GM21619 (cell line): ENCODE measurements around the gene E2F6.

Experiments
- ATAC-seq: cut with Tn5 transposase; IDR thresholded peaks from one replicate; pipeline ENCODE4 v1.9.1; 2021; ENCODE audit not compliant: unreplicated experiment

Gene E2F6

GRCh38 chr2:11465485-11466306 lies at the start of gene E2F6:
Gene E2F6, minus strand, starts transcription at chr2:11466161. Its CDS starts 282 bp downstream, at chr2:11465879.
- ATAC-seq, result peak; percentile 55

DNA sequence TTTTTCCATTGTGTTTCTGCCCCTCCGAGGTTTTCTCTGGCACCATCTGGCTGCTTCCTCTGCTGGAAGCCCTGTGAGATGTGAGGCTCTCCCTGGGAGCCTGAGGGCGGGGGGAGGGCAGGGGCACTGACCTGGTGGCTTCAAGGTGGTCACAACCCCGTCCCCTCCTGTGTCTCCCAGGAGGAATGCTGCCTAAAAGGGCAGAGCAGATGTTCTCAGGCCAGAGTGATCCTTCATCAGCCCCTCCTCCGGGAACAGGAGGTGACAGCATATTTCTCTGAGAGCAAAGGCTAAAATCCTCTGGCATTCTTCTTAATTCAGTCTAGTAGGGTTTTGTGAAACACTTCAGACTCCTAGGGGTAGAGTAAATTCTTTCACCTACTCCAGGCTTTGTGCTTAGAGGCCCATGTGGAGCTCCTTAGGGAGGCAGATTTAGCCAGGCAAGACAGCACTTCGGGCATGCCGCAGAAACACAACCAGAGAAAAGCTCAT lies 49.6 kb upstream of the E2F6 start:
- ATAC-seq, result no peak

DNA sequence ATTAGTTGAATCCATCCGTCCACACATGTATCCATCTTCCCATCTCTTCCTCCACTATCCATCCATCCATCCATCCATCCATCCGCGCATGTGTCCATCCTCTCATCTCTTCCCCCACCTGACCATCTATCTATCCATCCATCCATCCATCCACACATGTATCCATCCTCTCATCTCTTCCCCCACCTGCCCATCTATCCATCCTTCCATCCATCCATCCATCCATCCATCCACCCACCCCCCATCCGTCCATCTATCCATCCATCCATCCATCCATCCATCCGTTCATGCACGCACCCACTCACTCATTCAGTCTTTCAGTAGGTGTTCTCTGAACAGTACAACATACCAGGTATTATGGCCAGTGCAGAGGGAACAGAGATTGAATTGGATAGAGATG lies 48.9 kb upstream of the E2F6 start:
- ATAC-seq, result no peak

GRCh38 chr2:11514081-11514730 lies 48.2 kb upstream of the E2F6 start:
- ATAC-seq, result no peak

DNA sequence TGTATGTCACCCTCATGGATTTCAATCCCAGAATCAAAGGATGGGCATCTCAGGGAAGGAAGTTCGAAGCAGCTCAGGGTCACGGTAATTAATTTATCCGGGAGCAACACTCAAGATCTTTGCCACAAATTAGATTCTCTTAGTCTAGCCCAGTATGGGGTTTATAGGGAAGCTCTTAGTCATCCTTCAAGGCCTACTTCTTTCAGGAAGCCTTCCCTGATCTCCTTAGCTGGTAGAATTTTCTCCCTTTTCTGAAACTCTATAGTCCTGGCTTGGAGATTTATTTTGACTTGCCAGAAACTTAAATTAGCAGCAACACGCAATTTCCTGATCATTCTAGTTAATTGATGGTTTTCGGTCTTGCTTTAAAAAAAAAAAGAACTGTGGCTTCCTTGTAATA lies 47.4 kb upstream of the E2F6 start:
- no peak for ATAC-seq

DNA sequence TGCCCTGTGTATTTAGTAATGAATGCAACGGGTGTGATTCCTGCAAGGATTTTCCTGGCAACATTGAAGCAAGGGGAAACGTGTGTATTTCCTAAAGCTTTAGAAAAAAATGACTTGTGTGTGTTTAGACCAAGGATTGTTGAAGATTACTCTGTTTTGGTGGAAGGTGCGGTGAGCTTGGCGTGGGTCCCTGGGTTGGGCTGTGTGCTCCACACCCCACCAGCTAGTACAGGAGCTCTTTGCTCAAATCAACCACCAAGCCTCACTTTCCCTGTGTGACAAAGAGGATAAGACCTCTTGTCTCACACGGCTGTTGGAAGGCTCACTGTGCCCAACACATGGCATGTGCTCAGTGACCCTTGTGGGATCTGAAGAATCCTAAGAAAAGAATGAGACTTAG lies 46.5 kb upstream of the E2F6 start:
- ATAC-seq, result no peak

GRCh38 chr2:11509657-11510360 lies 43.8 kb upstream of the E2F6 start:
- no peak for ATAC-seq

GRCh38 chr2:11508279-11508678 lies 42.3 kb upstream of the E2F6 start:
- ATAC-seq, result no peak

- ATAC-seq, result no peak
These were observed 41.6 kb upstream of the E2F6 start for GRCh38 chr2:11507517-11507916.

DNA sequence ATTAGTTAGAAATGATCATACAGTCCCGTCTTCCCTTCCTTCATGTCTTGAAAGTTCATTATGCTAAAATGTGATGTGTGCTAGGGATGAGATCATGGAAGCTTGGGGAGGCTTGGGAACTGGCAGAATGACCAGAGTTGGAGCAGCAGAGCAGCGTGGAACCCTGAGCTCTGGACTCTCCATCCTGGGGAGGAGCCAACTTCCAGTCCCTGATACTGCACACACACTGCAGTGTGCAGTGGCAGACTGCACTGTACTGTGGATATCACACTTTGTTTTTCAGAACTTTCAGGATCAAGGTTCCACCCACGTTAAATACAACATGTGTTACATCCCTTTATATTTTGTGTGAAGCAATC lies 40.6 kb upstream of the E2F6 start:
- ATAC-seq, result no peak

GRCh38 chr2:11505652-11506610 lies 40.0 kb upstream of the E2F6 start:
- ATAC-seq, result no peak

DNA sequence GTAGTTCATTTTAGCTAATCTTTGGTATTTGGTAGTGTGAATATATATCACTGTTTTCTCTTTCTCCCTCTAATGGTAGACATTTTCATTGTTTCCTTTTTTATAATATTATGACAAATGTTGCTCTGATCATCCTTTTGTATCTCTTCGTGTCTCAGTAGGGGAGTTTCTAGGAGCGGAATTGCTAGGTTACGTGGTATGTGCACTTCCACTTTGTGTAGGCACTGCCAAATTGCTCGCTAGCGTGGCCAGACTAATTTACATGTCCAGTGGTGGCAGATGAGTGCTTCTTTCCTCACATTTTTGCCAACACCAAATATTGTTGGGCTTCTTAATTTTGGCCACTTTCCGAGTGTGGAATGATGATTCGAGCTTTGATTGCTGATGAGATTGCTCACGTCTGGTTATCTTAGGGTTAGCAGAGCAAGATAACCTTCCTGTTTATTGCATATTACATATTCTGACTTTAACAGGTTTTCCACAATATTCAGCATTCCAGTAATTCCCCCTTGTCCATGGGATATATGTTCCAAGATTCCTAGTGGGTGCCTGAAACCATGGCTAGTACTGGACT lies 37.5 kb upstream of the E2F6 start:
- ATAC-seq, result no peak

GRCh38 chr2:11502740-11503292 lies 36.9 kb upstream of the E2F6 start:
- ATAC-seq, result no peak

DNA sequence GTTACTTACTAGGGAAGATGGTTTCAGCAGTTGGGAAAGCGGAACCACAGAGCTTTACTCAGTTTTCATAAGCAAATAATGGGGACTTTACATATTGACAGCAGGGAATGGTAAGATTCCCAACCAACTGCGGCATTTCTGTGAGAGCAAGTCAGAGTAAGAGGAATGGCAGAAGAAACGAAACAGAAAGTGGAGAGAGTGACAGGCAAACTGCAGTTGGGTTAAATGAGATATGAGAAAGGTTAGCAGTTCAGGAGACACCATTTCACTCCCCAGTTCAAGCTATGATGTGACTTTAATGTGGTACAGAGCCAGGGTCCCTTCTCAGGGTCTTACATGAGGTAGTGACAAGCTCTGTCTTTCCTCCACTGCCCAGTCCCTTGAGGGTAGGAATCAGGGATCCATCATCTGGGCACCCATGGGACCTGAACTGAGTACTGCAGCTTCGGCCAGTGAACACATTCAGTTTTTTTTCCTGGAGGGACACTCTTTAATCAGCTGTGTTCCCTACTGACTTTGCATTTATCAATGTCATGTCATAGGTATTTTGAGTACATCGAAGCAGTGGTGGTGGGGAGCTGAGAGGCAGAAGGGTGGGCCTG lies 34.8 kb upstream of the E2F6 start:
- ATAC-seq, result peak; percentile 50

DNA sequence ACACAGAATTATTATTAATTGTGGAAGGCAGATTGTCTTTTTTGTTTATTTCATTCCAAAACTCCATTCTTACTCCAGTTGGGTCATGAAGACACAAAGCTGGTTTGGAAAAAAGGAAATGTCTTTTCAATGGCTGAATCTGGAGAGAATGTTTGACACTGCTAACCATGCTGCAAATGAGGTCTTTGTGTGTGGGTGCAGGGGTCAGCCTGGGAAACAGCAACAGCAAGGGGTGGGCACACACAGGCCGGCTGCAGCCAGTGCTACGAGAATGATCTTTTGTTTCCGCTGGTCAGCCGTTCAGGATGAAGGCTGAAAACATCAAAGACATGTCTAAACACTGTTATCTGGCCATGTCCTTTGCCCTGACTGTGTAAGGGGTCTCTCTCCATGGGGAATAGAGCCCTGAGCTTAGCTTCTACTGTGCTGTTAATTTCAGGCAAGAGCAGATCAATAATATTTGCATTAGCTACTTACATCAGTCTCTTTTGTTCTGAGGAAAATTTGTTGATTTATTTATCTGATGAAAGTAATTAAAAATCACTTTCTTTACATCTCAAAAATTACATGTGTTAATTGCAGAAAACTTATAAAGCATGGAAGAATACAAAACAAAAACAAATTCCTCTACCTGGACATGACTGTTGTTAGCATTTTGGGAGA lies 33.3 kb upstream of the E2F6 start:
- ATAC-seq, result no peak

DNA sequence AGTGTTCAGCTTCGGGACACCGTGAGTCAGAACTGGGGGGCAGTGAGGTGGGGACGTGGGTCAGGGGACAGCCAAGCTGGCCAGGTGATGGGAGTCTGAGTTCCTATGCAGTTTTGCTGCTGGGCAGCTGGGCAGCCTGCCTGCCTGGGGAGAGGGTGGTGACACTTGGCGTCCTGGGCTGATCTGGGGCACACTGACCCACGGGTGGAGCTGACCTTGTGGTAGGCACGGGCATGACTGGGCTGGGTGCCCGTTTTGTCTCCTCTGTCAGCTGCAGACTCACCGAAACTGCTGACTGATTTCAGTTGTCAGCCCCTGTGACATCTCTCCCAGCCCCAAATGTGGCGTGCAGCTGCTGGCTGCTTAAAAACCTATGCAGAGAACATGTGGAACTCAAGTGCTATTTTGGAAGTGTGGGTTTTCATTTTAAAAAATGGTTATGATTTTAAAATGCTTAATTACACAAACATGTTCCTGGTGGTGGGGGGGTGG lies 32.6 kb upstream of the E2F6 start:
- ATAC-seq, result peak; percentile 94

DNA sequence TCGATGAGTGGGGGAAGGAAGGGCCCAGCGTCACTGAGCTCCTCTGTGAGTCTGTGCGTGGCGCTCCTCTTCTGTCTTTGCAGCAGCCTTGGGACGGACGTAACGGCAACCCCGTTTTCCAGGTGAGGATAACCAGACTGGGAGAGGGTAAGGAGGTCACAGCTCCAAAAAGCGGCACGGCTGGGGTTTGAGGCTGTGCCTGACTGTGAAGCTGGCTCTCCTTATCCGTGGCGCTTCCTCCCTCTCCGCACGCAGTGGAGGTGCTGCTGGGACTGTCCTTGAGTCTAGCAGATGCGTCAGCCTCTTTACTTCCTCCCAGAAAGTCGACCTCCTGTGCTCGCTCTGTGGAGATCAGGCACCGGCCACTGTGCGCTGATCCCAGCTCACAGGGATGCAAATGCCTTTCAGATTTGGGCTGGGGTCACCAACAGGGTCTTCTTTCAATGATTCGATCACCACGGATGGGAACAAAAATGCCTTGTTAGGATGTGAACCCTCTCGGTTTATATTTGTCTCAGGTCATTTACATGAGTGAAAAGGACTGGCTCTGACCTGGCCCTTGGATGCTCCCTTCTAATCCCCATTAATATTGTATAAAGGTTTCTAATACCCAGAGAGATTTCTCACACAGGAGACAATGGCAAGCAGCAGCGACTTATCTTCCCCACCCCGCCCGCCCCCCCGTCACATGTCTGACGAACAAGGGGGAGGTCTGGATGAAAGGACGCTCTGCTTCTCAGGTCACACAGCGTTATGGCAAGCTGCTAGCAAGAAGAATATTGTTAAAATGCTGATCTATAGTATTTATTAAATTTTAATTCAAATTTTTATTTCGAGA lies 30.1 kb upstream of the E2F6 start:
- no peak for ATAC-seq

DNA sequence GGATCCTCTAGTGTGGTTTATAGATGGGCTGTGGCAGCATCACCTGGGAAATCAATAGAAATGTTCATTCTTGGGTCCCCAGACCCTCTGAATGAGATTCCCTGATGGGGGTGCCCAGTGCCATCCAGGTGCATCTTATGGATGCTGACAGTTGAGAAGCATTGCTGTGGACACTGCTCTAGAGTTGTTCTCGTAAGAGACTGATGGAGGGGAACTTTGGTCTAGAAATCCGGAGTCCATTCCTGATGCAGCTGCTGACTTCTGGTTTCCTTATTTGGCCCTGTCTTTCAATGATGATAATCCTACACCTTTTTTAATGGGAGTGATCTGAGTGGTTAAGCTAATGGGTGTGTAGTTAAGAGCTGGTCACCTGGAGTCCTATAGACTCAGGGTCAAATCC lies 28.3 kb upstream of the E2F6 start:
- no peak for ATAC-seq
